ENCODE measurements around the gene CDC42SE2.
"Not testable (repeated sequence)": the region's sequence is repeated elsewhere in the genome, so short reads cannot be mapped to it uniquely, and the experiment has no call there.

Gene CDC42SE2

DNA sequence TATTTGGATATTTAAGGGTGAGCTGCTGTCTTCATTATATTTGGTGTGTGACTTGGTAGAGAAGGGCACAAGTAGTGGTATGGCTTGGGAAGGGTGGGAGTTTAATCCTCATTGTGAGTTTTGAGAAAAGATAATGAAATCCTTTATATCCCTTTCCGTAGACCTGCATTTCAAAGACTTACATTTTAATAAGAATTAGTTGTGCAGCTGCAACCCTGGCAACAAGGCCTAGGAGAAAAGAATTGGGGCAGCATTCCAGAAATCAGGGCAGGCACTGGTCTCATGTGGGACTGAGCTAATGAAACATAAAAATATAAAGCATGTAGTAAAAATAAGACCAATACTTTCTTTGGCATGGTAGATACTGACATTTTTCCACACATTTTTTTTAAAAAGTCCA, 60.5 kb downstream of the CDC42SE2 start:
- DNase-seq, result peak; percentile 67

DNA sequence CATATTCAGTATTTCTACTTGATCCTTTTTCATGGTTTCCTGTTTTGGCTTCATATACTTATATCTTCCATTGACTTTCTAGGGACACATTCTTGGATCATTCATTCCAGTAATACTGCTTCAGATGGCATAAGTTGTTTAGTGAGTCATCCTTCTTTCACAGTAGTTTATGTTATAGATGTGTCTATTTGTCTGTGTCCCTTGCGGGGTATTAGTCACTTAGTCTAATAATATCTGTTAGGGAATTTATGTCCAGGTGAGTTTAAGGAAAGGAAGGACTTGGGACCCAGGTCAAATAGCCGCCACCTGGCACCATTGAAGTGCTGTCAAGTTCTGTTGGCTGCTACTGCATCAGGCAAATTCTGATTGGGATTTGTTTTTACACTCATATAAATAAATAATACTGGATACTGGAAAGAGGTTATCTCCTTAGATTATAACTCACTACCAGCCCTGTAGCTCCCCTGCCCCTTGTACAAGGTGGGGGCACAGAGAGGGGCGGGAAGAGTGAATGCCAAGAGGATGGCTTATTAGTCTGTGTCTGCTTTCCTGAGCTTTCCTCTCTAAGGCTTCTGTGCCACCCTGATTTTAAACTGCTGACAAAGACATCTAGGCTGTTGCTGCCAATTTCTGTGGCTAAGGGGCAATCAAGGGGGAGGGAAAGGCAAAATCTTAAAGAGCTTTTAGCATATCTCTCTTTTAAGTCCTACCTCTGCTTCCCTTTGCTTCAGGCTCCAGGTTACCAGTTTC, 64.9 kb downstream of the CDC42SE2 start:
- no peak for DNase-seq

DNA sequence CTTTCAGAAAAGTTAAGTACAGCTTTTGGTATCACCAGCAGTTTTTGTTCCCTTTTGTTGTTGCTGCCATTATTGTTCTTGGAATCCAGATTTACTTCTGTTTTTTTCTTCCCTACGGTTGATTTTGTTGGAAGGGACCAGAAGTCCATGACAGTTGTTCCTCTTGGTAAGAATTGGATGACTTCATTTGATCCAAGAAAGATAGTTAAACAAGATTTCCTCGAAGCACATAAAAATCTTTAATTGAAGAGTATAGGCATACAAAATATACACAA, 65.4 kb downstream of the CDC42SE2 start:
- DNase-seq, result no peak

DNA sequence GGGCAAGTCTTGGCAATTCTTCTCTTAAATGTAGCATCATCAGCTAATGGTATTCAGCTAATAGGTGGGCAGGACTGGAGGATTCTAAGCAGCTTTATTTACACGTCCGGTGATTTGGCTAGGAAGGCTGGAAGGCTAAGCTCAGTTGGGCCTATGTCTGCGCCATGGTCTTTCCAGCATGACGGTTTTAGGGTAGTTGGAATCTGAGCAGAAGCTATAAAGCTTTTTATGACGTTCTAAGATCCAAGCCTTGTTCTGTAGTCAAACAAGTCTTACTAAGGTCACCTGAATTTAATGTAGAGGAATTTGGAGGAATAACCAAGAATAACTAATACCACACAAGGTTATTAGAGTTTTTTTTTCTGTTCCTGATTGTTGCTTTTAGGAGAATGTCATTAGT, 66.2 kb downstream of the CDC42SE2 start:
- no peak for DNase-seq

DNA sequence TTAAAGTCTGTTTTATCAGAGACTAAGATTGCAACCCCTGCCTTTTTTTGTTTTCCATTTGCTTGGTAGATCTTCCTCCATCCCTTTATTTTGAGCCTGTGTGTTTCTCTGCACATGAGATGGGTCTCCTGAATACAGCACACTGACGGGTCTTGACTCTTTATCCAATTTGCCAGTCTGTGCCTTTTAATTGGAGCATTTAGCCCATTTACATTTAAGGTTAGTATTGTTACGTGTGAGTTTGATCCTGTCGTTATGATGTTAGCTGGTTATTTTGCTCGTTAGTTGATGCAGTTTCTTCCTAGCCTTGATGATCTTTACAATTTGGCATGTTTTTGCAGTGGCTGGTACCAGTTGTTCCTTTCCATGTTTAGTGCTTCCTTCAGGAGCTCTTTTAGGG, 71.9 kb downstream of the CDC42SE2 start:
- not testable (repeated sequence) for DNase-seq

DNA sequence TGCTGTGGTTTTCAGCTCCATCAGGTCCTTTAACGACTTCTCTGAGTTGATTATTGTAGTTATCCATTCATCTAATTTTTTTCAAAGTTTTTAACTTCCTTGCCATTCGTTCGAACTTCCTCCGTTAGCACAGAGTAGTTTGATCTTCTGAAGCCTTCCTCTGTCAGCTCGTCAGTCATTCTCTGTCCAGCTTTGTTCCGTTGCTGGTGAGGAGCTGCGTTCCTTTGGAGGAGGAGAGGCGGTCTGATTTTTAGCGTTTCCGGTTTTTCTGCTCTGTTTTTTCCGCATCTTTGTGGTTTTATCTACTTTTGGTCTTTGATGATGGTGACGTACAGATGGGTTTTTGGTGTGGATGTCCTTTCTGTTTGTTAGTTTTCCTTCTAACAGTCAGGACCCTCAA, 72.9 kb downstream of the CDC42SE2 start:
- not testable (repeated sequence) for DNase-seq

DNA sequence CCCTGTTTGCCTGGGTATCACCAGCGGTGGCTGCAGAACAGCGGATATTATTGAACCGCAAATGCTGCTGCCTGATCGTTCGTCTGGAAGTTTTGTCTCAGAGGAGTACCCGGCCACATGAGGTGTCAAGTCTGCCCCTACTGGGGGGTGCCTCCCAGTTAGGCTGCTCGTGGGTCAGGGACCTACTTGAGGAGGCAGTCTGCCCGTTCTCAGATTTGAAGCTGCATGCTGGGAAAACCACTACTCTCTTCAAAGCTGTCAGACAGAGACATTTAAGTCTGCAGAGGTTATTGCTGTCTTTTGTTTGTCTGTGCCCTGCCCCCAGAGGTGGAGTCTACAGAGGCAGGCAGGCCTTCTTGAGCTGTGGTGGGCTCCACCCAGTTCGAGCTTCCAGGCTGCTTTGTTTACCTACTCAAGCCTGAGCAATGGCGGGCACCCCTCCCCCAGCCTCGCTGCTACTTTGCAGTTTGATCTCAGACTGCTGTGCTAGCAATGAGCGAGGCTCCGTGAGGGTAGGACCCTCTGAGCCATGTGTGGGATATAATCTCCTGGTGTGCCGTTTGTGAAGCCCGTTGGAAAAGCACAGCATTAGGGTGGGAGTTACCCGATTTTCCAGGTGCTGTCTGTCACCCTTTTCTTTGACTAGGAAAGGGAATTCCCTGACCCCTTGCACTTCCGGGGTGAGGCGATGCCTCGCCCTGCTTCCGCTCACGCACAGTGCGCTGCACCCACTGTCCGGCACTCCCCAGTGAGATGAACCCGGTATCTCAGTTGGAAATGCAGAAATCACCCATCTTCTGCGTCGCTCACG, 73.6 kb downstream of the CDC42SE2 start:
- DNase-seq, result not testable (repeated sequence)

DNA sequence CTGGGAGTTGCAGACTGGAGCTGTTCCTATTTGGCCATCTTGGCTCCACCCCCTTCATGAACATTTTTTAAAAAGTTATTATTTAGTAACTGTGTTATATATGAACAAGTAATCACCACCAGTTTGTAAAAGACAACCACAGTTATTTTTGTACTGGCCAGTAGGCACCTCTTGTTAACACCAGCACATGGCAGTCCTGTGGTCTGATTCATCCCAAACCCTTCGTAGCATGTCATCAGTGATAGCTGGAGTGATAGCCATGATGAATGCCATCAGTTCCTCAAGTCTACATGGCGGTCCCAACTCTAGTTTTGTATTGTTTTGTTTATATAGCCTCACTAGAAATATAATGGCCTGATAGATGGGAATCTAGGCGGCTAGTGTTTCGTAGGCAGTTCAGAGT, 74.2 kb downstream of the CDC42SE2 start:
- DNase-seq, result no peak

DNA sequence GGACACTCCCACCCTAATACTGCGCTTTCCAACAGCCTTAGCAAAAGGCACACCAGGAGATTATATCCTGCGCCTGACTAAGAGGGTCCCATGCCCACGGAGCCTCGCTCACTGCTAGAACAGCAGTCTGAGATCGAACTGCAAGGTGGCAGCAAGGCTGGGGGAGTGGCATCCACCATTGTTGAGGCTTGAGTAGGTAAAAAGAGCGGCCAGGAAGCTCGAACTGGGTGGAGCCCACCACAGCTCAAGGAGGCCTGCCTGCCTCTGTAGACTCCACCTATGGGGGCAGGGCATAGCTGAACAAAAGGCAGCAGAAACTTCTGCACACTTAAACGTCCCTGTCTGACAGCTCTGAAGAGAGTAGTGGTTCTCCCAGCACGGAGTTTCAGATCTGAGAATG, 80.4 kb downstream of the CDC42SE2 start:
- DNase-seq, result not testable (repeated sequence)

DNA sequence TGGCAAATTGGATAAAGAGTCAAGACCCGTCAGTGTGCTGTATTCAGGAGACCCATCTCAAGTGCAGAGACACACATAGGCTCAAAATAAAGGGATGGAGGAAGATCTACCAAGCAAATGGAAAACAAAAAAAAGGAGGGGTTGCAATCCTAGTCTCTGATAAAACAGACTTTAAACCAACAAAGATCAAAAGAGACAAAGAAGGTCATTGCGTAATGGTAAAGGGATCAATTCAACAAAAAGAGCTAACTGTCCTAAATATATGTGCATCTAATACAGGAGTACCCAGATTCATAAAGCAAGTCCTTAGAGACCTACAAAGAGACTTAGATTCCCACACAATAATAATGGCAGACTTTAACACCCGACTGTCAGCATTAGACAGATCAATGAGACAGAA, 82.4 kb downstream of the CDC42SE2 start:
- DNase-seq, result not testable (repeated sequence)

DNA sequence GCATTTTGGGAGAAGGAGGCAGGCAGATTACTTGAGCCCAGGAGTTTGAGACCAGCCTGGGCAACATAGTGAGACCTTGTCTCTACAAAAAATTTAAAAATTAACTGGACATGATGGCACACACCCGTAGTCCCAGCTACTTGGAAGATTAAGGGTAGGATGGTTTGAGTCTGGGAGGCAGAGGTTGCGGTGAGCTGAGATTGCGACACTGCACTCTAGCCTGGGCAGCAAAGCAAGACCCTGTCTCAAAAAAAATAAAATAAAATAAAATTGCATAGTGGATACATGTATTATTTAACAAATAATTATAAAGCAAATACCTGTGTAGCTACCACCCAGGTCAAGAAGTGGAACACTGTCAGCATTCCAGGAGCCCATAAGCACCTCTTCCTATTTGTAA, 90.1 kb downstream of the CDC42SE2 start:
- DNase-seq, result no peak

DNA sequence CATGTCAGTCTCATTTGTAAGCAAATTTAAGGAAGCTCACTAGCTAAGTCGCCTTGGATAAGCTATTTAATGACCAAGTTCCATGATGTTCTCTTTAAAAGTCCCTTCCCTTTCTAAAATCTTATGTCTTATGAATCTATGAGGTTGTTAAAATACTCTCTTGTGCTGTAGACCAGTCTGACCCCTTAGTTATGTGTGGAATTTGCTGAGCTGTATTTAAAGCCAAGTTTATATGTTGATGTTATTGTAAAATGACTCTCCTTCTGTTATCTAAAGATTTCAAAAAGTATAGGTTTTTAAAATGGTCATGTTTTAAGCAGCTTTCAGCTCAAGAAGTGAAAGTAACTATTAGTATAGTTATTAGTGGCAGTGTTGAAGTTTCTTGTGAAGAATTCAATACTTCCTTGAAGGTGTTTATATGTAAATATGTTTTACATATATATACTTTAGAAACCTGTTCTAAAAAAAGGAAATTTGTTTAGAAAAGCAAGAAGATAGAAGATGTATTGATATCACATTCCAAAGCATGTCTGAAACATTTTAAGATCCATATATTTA, 92.2 kb downstream of the CDC42SE2 start:
- DNase-seq, result no peak

DNA sequence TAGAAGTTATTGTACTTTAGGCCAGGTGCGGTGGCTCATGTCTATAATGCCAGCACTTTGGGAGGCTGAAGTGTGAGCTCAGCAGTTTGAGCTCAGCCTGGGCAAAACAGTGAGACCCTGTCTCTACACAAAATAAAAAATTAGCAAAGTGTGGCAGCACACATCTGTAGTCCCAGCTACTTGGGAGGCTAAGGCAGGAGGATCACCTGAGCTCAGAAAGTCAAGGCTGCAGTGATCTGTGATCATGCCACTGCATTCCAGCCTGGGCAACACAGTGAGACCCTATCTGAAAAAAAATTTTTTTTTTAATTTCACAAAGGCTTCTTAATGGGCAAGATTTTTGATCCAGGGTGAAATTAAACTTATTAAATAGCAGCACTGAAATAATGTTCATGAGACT, 92.8 kb downstream of the CDC42SE2 start:
- DNase-seq, result no peak

DNA sequence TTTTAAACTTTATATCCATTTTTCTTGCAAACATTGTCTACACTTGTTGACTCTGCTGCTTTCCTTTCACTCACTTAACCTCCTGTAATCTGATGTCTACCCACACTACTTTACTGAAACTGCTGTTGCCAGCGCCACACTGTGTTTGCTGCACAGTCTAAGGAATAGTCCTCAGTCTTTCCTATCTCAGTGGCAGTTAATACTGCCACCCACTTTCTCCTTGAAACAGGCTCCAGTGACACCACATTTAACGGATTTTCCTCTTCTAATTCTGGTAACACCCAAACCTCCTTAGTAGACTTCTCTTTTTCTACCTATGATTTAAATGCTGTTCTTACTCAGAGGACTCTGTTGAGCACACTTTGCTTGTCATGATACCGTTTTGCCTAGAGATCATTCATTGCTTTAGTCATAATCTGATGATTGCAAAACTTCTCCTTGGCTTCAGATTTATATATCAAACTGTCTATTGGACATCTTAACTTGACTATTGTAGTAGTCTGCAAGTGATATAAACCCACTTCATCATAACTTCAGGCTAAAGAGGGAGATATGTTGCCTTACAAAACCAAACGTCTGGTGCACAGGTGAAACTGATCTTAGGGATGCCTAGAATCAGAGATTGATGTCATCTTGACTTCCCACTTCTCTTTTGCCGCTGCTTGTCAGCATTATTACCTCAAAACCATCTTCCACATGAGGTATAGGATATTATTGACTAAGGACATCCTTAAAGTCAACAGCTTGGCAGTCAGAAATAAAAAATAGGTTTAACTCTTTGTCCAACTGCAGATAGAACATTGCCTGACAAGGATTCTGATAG, 94.1 kb downstream of the CDC42SE2 start:
- DNase-seq, result no peak

DNA sequence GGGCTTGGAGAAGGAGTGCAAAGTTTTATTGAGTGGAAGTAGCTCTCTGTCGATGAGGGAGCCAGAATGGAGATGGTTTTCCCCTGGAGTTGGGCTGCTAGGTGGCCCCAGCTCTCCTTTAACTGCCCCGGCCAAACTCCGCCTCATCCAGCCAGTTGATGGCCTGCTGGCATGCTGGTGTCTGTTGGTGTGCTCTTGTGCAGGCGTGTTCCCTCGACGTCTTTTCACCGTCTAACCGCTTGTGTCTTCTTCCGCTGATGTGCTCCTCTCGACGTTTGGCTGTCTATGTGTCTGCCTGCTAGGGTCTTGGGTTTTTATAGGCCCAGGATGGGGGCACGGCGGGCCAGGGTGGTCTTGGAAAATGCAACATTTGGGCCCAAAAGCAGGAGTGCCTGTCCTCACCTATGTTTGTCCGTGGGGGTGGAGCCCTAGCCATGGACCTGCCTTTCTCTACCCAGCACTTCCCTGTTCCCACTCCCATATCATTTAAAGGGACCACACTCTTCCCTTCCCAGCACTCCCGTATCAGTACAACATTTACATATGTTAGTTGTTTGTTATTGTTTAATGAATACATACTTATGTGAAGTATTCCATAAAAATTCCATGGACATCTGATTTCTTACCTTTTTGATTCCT, 97.9 kb downstream of the CDC42SE2 start:
- no peak for DNase-seq

DNA sequence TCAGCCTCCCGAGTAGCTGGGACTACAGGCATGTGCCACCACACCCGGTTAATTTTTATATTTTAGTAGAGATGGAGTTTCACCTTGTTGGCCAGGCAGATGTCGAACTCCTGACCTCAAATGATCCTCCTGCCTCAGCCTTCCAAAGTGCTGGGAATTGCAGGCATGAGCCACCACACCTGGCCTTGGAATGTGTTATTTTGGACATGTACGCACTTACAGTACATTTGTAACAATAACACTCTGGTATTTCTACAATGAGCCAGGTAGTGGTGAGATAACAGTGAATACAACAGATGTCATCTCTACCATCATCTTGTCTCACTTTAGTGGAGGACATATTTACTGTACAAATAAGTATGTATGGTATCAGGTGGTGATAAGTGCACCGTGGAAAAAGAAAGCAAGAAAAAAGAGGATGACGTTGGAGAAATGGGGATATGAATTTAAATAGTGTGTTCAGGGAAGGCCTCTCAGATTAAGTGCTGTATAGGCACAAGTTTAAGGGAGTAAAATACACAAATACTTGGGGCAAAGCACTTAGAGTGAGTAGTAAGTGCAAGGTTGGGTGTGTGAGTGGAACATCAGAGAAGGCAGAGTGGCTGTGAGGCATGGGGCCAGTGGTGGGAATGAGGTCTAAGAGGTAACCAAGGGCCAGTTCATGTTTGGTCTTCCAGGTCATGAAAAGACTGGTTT, 100.1 kb downstream of the CDC42SE2 start:
- DNase-seq, result no peak

DNA sequence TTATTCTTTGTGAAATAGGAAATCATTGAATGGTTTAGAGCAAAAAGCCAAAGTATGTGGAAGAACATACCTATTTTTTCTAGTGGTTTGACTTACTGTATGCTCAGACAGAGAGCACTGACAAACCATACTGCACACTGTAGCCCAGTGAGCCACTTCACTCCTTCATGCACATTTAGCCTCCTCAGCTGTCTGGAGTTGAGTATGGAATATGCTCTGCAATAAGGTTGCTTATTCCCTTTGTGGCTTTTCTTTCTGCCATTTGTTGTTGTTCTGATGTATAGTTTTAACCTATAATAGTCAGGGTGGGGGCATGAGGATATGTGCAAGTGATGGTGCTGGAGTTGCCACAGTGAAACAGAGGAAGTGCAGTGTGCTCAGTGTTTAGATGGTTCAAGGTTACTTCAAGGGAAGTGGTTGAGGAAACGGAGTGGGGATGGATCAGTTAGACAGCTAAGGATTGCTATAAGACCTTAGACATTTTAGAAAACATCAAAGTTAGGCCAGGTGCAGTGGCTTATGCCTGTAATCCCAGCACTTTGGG, 100.7 kb downstream of the CDC42SE2 start:
- no peak for DNase-seq

DNA sequence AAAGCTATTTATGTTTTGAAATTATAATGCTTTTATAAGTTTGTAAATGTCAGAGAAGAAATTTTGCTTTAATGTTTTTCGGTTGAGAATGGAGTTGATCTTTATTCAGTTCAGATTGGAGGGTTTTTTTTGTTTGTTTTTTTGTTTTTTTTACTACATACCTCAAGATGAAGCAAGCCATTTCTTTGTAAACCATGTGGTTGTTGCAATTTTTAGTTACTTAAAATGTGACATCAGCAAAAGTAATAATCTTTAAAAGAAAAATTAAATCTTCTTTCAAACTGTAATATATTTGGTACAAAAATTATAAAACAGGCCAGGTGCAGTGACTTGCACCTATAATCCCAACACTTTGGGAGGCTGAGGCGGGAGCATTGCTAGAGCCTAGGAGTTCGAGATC, 102.6 kb downstream of the CDC42SE2 start:
- no peak for DNase-seq

DNA sequence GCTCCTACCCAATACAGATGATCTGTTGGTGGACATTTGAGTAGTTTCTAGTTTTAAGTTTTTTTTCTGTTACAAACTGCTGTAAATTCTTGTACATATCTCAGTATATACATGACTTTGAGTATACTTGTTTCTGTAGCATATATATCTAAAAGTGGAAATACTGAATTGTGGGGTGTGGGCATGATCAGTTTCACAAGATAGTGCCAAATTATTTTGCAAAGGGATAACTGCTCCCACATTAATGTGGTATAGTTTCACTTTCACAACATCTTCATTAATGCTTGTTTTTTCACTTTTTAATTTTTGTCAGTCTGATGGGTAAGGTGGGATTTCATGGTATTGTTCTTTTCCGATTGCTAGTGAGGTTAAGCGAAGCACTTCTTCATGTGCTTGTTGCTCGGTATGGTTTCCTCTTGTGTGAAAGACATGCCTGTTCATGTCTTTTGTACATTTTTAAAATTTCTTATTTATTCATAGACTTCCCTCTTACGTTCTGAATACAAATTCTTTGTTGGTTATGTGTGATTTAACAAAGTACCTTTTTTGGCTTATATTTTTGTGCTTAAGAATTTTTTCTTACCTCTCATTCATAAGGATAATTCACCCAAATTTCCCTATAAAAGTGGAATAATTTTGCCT, 103.5 kb downstream of the CDC42SE2 start:
- DNase-seq, result no peak

DNA sequence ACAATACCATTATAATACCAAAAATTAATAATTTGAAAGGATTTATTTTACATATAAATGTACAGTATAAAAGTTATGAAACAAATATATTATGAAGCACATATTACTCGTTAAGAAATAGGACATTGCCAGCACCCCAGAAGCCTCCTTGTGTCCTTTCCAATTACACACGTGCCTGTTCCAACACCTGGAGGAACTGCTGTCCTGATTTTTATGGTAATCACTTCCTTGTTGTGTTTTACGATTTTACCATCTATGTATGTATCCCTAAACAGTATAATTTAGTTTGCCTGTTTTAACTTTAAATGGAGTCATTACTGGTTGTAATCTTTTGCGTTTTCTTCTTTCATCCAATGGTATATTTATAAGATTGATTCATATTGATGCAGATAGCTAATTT, 105.0 kb downstream of the CDC42SE2 start:
- no peak for DNase-seq

DNA sequence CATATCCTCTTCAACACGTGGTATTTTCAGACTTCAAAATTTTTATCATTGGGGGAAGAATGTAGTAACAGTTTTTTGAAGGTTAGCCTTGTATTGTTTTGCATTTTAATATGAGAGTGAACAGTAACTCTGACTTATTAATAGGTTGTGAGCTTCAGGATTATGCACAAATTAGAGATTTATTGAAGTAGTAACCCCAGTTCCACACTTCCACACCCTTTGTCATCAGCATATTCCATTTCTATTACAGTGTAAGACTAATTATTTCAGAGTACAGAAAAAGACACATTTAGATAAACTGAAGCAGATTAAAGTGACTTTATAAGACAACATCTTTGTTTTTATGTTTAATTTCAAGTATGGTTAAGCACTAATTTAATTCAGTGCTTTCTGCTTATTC, 105.7 kb downstream of the CDC42SE2 start:
- no peak for DNase-seq
